OCI-M2 (cell line): ENCODE data around the gene ANO9.

Experiments used
- DNase-seq: peaks from one replicate; lab custom pipeline; 2025; ENCODE audit not compliant: unreplicated experiment; lab: John Stamatoyannopoulos, UW

ANO9 gene

DNA sequence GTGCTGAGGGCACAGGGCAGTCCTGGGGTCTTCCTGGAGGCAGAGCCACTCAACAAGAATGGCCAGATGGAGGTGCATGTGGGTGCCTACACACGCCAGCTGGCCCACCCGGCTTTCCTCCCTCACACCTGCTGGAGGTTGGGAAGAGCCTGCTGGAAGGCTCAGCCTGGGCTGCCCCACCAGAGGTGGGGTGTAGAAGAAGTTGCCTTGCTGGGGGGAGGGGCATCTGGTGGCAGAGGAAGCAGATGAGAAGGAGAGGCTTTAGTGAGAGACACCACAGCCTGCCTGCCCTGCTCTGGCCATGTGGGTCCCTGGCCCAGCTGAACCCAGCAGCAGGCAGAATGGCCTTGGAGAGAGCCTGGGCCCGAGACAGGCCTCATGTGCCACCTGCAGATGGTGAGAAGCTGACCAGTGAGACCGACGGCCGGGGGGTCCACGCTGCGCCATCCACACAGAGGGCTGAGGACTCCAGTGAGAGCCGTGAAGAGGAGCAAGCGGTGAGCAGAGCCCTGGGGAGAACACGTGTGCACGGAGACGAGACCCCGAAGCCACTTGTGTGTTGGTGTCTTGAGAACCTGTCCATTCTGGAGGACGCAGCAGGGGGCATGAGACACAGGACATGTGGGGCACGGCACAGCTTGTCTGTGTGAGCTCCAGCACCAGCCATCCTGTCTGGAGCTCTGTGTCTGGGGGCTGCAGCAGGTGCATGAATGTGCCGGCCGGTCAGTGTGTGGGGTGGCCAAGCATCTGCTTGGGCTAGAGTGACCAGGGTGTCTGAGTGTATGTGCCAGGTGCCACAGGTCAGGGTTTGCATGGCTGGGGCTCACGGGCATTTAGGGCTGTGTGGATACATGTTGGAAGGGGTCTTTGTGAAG lies 69.9 kb downstream of the ANO9 start:
- DNase-seq = no peak

DNA sequence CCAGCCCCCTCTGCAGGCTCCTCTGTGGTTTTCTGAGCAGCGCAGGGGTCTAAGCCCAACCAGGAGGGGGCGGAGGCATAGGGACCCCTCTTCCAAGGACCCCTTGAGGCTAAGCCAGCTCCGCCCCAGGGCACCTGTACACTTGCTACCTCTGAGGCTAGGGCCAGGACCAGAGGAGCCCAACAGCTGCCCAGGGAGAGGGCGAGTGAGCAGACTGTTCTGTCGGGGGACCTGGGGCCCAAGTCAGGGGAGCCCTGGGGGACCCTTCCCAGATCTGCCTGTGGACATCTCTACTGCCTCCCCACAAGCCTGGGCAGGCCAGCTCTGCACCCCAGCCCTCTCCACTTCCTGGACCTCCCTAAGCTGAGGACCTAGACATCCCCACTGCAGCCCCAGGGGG lies 70.8 kb downstream of the ANO9 start:
- DNase-seq = no peak

DNA sequence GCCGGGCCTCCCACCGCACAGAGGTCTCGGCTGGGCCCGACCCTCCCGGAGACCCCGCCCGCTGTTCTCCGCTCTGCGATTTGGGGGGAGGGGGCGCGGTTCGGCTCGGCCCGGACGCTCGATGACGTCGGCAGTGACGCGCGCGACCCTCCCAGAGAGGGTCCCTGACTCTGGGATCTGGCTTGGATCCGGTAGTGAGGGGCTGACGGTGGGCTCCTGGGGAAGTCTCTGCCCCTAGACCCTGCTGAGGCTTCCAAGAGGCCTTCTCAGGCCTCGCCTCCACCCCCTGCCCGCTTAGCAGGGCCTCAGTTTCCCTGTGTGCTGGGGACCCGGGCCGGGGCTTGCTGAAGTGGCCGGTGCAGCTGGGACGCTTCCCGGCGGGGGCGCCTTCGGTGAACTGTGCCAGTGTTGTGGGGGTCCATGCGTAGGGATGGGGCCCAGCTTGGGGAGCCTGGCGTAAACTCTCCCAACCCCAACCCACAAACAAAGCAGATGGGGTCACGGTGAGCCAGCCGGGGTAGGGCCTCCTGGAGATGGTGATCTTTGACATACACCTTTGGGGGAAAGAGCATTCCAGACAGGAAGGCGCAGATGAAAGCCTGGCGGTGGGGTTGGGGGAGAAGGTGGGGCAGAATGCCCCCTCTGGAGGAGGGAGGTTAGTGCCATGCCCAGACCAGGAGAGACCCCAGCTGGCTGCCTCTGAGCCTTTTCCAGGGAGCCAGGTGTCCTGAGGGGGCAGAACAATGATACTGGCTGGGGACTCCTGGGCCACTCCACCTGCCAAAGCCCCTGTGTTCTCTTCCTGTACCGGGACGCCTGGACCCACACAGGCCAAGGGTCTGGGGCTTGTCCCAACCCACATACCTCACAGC lies 71.5 kb downstream of the ANO9 start:
- no peak for DNase-seq

DNA sequence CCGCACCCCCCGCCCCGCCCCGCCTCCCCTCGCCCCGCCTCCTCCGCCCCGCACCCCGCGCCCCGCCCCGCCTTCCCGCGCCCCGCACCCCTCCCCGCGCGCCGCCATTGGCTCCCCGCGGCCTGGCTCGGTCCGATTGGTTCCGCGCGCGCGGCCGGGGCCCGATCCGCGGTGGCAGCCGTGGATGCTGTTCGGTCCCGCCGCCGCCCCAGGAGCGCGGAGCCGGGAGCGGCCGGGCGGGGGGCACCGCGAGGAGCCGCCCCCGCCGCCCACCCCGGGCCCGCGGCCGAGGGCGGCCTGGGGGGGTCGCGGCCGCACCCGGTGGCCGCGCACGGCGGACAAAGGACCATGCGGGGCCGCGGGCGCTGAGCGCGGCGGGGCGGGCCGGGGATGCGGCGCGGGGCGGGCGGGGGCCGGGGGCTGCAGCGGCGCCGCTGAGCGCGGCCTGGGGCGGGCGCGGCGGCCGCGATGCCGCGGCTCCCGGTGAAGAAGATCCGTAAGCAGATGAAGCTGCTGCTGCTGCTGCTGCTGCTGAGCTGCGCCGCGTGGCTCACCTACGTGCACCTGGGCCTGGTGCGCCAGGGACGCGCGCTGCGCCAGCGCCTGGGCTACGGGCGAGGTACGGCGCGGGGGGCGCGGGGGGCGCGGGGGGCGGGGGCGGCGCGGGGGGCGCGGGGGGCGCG lies 72.3 kb downstream of the ANO9 start, which contains the start of gene B4GALNT4:
TSS of gene B4GALNT4 (plus strand) at position 164 of the 683 bp plus-strand sequence. CDS start at position 469, 305 bp downstream.
- no peak for DNase-seq

DNA sequence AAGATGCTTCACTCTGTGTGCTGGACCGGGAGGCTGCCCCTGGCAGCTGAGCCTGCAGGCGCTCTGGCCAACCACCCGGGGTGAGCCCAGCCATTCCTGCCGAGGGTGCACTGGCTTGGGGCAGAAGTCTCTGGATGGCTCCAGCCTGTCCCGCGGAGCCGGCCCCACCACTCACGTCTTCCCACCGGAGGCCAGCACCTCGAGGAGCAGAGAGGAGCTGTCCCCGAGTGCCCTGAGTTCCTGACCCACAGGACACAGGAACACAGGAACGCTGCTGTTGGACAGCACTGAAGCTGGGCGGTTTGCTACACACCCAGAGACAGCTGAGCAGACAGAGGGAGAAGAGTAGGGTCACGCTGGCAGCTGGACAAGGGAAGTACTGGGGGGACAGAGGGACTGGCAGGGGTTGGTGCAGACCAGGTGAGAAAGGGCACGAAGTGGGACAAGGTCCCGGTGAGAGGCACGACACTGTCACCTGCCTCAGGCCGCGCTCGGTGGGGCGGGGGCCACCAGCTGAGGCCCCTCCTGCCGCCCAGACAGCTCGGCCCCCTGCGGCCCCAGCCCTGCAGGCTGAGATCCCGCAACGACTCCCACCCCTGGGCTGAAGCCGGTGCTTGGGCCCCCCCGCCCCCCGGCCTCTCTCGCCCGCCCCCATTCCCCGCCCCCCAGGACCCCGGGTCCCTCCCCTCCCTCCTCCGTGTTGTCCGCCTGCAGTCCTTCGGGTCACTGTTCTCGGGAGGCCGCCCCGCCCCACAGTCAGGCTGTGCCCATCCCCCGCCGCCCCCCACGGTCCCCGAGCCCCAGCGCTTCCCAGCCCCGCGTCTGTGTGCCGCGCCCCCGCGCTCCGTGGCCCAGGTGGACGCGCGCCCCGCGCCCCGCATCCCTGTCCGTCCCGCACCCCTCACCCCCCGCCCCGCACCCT lies 73.1 kb downstream of the ANO9 start:
- DNase-seq = no peak

DNA sequence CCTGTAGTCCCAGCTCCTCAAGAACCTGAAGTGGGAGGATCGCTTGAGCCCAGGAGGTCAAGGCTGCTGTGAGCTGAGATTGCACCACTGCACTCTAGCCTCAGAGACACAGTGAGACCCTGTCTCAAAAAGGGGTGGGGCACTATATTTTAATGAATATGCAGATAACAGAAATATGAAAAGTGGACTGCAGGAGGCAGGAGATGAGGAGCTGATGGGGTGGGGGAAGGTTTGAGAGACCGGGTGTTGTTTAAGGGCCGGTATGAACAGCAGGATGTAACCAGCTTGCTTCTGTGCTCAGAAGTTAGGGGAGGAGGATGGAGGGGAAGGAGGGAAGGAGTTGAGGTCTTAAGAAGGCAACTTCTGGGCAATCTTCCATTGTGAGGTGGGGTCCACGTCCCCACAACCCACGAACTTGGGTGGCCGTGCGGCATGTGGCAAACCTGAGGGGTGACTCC lies 73.8 kb downstream of the ANO9 start:
- DNase-seq = no peak
